Globus pallidus (tissue), 1 donor: ENCODE measurements around the gene PLP2.
"Not testable (repeated sequence)": the region's sequence is repeated elsewhere in the genome, so short reads cannot be mapped to it uniquely, and the experiment has no call there.

Experiments used
- DNase-seq: peaks from one replicate; pipeline ENCODE4 v3.0.0-alpha.2; 2015; ENCODE audit warnings: low spot score

Gene PLP2

DNA sequence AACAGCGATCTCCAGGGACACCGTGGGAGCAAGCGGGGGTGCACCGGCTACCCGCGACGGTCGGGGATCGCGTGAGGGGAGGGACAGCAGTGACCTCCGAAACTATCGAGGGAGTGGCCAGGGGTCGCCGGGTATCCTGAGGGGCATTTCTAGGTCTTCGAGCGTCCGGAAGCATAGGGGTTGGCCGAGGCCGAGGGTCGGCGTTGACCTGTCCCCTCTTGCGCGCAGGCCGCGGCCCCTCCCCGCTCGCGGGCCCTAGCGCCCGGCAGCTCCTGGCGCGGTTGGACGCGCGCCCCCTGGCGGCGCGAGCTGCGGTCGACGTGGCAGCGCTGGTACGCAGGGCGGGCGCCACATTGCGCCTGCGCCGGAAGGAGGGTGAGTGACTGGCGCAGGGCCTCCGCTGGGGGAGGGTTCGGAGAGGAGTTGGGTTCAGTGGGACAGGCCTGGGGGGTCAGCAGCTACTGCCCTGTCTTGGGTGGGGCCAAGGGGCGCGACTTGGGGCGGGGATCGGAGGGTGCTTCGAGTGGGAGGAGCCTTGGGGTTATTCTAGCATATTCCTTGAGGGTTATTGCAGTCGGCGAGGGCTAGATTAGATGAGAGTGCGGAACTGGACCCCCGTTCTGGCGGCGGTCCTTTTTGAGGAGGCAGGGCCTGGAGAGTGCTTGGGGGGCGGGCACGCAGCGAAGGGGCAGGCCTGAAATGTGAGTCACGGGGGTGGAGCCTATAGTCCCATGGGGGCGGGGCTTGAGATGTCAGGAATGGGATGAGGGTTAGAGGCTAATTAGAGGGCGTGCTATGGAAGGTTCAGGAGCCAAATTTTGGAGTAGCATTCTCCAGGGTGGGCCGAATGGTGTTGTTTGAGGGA is 7.9 kb upstream of the PLP2 start:
- DNase-seq, result peak; percentile 91

- DNase-seq, result no peak
Measured at GRCh38 chrX:49164589-49165360, 6.9 kb upstream of the PLP2 start.

DNA sequence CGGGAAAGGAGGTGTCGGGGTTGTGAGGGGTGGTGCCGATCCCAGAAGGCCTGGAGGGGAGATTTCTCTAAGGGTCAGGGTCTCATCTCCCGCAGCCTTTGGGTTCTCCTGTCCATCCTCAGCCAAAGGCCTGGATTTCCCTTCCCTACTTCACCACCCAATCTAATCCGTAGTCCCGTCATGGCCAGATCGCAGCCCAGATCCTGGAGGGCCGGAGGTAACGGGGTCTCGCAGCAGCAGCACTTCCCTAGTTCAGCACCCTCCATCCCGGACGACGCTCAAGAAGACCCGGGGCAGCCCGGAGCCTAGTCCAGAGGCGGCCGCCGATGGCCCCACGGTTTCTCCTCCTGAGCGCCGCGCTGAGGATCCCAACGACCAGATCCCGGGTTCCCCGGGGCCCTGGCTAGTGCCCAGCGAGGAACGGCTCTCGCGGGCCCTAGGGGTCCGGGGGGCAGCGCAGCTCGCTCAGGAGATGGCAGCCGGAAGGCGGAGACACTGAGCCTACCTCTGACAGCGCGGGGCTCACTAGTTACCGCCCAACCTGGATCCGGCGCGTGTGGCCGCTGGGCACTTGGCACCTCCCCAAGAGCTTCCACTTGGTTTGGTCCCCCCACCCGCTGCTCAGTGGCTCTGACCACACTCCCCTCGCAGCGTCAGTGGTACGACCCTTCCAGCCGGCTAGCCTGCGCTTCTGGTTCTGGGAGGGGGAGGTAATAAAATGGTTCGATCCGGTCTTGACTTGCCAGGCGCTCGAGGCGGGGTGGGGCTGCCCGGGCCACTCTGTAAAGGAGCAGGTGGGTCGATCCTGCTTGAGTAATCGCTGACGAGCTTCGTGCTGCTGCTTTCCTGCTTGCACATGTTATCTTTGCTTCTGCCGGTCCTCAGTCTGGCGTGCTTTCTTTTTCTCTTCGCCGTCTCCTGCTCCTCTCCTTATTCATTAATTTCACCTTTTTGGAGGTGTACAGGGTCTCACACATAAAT is 5.5 kb upstream of the PLP2 start:
- peak; percentile 55 for DNase-seq

DNA sequence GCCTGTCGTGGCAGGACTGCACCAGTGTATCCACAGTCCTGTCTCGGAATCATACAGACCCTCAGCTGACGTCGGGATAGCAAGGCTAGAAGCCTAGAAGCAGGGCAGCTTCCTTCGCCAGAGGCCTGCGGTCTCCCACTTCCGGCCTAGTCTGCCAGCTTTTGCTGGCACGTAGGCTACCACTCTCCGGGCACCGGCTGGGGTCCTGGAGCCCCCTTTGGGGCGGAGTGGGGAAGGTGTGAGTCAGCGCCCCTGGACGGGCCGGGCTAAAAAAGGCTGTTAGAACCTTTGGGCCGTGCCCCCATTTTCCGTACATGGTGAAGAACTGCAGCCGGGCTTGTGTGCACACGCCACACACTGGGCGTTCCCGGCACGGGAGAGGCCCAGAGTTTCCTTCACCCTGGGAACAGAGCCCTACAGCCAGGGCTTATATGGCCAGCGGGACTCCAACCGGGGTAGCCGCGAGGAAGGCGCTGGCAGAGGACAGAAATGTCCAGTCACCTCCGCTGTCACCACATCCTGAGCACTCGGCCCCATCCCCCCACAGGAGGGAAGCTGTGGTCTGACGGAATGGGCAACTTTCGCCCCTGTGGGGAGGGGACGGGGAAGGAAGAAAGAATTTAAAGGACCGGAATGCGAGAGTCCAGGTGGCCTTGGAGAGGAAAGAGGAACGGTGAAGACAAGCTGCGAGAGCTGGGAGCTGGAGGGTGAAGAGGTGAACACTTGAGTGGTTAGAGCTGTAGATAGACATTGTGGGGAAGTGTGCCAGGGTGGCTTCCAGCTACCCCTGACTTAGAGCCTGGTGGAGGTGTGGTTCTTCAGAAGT is 4.6 kb upstream of the PLP2 start:
- no peak for DNase-seq

DNA sequence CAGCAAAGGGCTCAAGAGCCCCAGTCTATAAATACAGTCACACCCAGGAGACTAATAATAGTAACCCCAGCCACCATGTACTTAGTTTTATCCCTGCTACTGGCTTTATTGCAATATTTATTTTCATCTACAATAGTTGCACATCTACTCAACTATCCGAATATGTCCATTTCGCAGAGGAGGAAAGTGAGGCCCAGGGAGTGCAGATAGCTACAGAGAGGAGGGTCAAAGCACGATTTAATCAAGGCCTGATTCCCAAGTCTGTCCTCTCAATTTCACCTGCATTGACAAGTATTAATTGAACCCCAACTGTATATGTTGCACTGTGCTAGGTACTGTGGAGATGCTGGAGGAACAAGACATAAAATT is 4.0 kb upstream of the PLP2 start:
- DNase-seq, result no peak

GRCh38 chrX:49172280-49172780 is 632 bp downstream of the PLP2 start:
- no peak for DNase-seq

DNA sequence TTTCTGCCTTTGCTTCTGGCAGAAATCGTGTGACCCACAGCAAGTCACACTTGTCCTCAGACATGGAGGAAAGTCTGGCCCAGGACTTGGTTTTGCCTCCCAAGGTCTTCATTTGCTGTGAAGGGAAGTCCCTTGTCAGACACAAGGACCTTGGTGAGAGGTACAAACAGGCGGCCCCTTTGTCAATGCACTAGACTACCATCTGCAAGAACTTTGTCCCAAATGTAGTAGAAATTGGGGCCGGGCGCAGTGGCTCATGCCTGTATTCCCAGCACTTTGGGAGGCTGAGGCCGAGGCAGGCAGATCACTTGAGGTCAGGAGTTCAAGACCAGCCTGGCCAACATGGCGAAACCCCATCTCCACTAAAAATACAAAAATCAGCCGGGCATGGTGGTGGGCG is 1.8 kb downstream of the PLP2 start:
- DNase-seq, result not testable (repeated sequence)

- DNase-seq, result no peak
Measured at GRCh38 chrX:49174723-49175122, 3.0 kb downstream of the PLP2 start.

GRCh38 chrX:49175435-49176274 is 4.0 kb downstream of the PLP2 start:
- DNase-seq, result no peak

DNA sequence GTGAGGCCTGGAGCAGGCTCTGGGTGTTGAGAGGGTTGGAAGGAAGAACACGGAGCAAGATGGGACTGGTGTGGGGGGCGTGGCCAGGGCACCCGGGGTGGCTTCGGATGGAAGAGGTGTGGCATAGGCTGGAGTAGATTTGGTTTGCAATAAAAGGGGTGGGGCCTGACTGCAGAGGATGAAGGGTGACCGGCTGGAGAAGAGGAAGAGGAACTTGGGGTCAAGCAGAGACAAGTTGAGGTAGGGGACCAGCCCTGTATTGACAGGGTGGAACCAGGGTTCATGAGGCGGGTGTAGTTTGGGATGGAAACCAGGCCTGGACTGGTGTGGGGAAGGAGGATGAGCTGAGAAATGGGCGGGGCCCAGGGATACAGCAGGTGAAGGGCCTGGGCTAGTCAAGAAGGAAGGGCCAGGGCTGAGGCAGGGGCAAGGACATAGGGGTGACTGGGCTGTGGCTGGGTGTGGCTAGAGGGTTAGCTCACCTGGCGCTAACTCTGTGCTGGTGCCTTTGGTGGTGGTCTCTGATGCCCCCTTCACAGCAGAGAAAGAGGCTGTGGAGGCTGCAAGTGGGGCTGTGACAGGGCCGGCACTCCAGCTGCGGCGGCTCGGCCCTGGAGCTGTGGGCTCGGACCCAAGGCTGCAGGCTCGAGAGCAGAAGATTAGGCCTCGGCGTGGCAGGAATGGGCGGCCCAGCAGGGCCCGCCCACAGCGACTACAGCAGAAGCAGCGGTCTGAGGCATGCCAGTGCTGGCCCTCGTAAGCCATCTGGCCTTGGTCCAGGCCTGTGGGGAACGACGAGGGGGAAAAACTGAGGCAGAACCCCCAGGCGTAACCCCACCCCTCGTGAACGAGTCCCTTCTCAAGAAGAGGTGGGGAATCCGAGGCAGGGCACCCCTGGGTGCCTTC is 5.0 kb downstream of the PLP2 start:
- DNase-seq, result no peak

- DNase-seq, result no peak
Measured at GRCh38 chrX:49177338-49177833, 5.7 kb downstream of the PLP2 start.

- no peak for DNase-seq
Measured at GRCh38 chrX:49177873-49178480, 6.3 kb downstream of the PLP2 start.

DNA sequence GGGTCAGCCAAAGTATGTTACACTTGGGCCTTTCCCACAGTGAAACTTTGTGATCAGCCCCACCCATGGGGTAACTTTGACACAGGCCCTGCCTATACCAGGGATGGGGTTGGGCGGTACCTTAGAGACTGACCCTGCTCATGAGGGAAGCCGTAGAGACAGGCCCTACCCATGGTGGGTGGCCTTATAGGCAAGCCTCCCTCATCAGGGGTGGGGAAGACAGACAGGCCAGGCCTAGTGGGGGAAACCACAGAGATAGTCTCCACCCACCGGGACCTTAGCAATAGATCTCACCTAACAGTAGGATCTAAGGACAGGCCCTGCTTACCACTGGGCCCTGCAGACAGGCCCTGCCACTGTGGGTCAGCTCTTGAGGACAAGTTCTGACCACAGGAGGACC is 6.8 kb downstream of the PLP2 start:
- no peak for DNase-seq

DNA sequence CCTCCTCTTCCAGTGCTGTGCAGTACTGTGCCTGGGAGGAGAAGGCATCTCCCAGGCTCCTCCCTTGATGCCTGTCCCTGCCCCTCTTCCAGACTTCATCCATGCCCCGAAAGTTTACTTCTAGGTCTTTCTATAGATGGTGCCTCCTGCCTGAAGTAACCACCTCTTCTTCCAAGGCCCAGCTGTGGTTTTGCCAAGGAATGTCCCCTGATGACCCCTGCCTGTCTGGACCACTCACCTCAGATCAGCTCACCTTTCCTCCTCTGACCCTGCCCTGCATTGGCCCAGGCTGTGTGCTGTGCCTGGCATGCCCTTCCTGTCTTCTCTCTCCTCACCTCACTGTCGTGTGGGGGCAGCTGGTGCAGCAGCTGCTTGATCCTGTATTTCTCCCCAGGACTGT is 7.7 kb downstream of the PLP2 start:
- DNase-seq, result no peak

GRCh38 chrX:49183701-49184281 is 12.1 kb downstream of the PLP2 start:
- DNase-seq, result no peak

GRCh38 chrX:49184294-49185281 is 12.9 kb downstream of the PLP2 start:
- no peak for DNase-seq
